Choroid plexus epithelial cell (primary cell): ENCODE results near the gene MS4A14.
"Not testable (repeated sequence)": the region's sequence is repeated elsewhere in the genome, so short reads cannot be mapped to it uniquely, and the experiment has no call there.

ENCODE experiments used
- DNase-seq: peaks from one replicate; pipeline ENCODE4 v3.0.0-alpha.2; 2010; ENCODE audit warnings: low read depth
- H3K4me3 ChIP-seq: 2 replicates; pipeline ENCODE4 v1.5.1; 2011; ENCODE audit warnings: low read depth, mild to moderate bottlenecking, control low read depth, low read length, moderate library complexity
- TF ChIP-seq, protein P1 (sequence below): conservative IDR thresholded peaks from 2 replicates; pipeline ENCODE4 v1.5.1; 2011; ENCODE audit warnings: low read depth, mild to moderate bottlenecking, control low read depth, inconsistent platforms, low read length, moderate library complexity

MS4A14 gene

DNA sequence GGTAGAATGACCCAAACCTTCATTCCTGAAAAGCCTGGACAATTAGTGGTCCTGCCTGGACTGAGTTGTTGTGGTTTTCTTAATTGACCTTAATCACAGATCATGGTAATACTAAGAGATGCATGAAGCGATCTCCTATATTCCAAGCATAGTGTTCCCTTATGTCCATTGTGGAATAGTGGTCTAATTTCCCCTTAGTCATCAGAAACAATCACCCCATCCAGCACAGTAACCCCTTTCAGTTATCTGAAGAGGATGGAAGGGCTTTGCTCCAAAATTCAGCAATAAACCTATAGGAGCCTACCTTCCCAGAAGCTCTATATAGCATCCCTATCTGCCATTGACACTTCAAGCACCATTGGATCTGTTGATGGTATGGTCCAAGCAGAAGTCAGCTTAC lies 26.4 kb downstream of the MS4A14 start:
- H3K4me3 ChIP-seq: no peak overlapping the region
- TF ChIP-seq, protein P1, sequence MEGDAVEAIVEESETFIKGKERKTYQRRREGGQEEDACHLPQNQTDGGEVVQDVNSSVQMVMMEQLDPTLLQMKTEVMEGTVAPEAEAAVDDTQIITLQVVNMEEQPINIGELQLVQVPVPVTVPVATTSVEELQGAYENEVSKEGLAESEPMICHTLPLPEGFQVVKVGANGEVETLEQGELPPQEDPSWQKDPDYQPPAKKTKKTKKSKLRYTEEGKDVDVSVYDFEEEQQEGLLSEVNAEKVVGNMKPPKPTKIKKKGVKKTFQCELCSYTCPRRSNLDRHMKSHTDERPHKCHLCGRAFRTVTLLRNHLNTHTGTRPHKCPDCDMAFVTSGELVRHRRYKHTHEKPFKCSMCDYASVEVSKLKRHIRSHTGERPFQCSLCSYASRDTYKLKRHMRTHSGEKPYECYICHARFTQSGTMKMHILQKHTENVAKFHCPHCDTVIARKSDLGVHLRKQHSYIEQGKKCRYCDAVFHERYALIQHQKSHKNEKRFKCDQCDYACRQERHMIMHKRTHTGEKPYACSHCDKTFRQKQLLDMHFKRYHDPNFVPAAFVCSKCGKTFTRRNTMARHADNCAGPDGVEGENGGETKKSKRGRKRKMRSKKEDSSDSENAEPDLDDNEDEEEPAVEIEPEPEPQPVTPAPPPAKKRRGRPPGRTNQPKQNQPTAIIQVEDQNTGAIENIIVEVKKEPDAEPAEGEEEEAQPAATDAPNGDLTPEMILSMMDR: no peak
- no peak for DNase-seq

DNA sequence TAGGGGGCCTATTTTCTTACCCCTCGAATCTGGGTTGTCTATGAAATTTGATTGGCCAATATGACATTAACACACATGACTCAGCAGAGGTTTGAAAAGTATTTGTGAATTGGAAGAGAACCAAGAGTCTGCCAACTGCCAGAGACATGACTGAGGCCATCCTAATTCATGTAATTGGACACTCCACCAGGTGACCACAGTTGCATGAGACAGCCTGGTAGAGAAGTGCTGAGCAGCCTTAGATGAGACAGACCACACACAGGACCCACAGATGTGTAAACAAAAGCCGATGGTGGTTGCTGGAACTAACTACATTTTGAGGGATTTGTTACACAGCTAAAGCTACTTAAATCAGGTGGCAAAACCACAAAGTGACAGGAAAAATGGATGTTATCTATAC lies 32.3 kb downstream of the MS4A14 start:
- DNase-seq: no peak
- H3K4me3 ChIP-seq: no peak overlapping the region

DNA sequence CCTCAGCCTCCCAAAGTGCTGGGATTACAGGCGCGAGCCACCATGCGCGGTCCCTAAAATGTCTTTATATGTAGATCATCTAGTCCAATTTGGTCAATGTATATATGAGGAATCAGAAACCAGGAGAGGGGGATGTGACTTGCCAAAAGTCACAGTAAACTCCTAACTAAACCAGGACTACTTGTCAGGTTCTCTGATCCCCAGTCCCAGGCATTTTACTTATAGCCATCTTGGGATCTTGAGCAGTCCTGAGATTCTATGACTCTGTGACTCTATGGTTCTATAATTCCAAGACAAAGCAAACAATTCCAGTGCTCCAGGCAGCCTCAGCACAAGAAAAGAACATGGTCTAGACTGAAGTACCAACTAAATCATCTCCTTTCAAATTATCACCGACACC lies 33.0 kb downstream of the MS4A14 start, which contains the start of gene MS4A5:
Gene MS4A5, plus strand, starts transcription at position 301 of the 400 bp plus-strand sequence. CDS start 103 bp downstream, outside the sequence.
- H3K4me3 ChIP-seq: no peak within 1 kb of the TSS
- TF ChIP-seq, protein P1: no peak
- no peak for DNase-seq

More for the DNA sequence above, 32.3 kb downstream of the MS4A14 start:
- TF ChIP-seq, protein P1: no peak

DNA sequence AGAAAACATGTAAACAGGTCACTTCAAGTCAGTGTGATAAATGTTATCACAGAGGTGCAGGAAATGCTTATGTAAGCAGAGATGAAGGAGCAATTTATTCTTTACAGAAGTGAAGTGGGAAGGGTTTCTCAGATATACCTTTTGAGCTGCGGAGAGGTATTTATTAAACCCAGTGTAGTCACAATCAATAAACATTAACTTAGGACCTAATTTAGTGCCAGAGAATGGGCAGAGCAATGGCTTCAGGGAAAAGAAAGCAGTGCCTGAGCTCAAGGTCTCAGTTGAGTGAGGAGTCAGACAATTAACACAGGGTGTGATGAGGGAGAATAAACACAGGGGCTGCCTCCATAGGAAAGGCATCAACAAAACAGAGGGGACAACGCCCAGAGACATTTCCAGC lies 35.0 kb downstream of the MS4A14 start:
- TF ChIP-seq, protein P1: no peak
- no peak overlapping the region for H3K4me3 ChIP-seq
- DNase-seq: no peak

DNA sequence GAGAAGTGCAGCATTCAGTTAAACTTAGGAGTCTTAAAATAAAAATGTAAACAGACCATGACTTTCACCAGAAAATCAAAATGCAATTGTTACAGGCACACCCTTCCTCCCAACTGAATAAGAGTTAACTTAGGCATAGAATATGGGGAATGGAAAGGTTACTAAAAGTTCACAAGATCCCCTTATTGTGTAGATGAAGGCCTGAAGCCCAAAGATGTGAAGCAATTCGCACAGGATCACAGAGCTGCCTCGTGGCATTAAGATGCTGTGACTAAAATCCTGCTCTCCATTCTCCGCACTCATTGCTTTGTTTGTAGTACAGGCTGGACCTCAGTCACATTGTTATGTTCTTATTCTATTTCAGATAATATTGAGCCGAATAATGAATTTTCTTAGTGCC lies 37.1 kb downstream of the MS4A14 start:
- no peak for DNase-seq
- H3K4me3 ChIP-seq: no peak overlapping the region
- TF ChIP-seq, protein P1: no peak

DNA sequence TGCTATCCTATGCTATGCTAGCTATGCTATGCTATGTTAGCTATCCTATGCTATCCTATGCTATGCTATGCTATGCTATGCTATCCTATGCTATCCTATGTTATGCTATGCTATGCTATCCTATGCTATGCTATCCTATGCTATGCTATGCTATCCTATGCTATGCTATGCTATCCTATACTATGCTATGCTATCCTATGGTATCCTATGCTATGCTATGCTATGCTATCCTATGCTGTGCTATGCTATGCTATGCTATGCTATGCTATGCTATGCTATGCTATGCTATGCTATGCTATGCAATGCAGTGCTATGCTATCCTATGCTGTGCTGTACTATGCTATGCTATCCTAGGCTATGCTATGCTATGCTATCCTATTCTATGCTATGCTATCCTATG lies 50.8 kb downstream of the MS4A14 start:
- TF ChIP-seq, protein P1: no peak
- H3K4me3 ChIP-seq: no peak overlapping the region
- DNase-seq: no peak

DNA sequence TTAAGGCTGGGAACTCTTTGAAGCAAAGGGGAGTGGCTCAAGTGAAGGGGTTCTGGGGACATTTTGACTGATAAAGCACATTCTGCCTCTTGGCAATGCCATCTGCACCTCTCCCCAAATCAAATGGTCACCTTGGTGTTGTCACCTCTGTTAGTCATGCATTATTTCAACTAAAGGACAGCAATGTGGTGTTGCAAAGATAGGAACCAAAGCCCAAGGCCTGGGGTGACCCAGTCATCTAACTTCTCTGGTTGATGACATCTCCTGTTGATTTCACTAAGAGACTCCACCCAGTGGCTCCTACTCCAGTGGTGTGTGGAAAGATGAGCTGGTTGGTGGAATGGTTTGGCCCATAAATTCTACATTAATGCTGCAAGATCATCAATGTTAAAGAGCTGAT lies 51.6 kb downstream of the MS4A14 start:
- TF ChIP-seq, protein P1: no peak

DNA sequence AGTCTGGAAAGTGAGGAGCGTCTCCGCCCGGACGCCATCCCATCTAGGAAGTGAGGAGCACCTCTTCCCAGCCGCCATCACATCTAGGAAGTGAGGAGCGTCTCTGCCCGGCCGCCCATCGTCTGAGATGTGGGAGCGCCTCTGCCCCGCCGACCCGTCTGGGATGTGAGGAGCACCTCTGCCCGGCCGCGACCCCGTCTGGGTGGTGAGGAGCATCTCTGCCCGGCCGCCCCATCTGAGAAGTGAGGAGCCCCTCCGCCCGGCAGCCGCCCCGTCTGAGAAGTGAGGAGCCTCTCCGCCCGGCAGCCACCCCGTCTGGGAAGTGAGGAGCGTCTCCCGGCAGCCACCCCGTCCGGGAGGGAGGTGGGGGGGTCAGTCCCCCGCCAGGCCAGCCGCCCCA lies 54.9 kb downstream of the MS4A14 start:
- not testable (repeated sequence) for DNase-seq, H3K4me3 ChIP-seq

More for the DNA sequence above, 51.6 kb downstream of the MS4A14 start:
- no peak for DNase-seq
- no peak overlapping the region for H3K4me3 ChIP-seq
